Stimulated activated CD4-positive, alpha-beta T cell treated with anti-CD3 and anti-CD28 coated beads, Interleukin-2, amount 100 ng/mL, for 48 hours (primary cell): ENCODE data around the gene ZNF600.
"Not testable (repeated sequence)": the region's sequence is repeated elsewhere in the genome, so short reads cannot be mapped to it uniquely, and the experiment has no call there.

ENCODE experiments used
- DNase-seq, 2 donors: peaks; one replicate each; pipeline ENCODE4 v3.0.0-alpha.2; 2020

Gene ZNF600

GRCh38 chr19:52786464-52787354, at the start of gene ZNF600:
ZNF600 (minus strand) TSS chr19:52786791; CDS start chr19:52778888, 7,903 bp downstream.
- peak; percentile 55 to 71 for DNase-seq

DNA sequence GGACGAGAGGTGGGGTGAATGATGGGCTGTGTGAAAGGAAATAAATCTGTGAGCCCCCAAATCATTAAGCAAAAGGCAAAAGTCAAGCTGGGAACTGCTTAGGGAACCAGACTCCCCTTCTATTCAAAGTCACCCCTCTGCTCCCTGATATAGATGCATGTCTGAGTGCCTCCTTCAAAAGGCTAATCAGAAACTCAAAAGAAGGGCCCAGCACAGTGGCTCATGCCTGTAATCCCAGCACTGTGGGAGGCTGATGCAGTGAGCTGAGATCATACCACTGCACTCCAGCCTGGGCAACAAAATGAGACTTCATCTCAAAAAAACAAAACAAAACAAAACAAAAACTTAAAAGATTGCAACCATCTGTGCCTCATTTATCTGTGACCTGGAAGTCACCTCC, 47.7 kb upstream of the ZNF600 start:
- not testable (repeated sequence) for DNase-seq

- DNase-seq = not testable (repeated sequence)
Observed at GRCh38 chr19:52833541-52833940, 47.0 kb upstream of the ZNF600 start.

DNA sequence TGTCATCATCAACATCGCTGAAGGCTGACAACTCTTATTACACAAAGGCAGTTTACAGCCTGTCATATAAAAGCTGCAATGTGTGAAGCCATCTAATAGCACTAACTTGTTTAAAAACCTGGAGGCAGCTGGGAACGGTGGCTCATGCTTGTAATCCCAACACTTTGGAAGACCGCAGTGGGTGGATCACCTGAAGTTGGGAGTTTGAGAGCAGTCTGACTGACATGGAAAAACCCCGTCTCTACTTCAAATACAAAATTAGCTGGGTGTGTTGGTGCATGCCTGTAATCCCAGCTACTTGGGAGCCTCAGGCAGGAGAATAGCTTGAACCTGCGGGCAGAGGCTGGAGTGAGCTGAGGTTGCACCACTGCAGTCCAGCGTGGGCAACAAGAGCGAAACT, 43.3 kb upstream of the ZNF600 start:
- not testable (repeated sequence) for DNase-seq

- no peak for DNase-seq
Observed at GRCh38 chr19:52825765-52826164, 39.2 kb upstream of the ZNF600 start.

GRCh38 chr19:52823676-52824075, 37.1 kb upstream of the ZNF600 start:
- no peak for DNase-seq

GRCh38 chr19:52821204-52821960, 34.8 kb upstream of the ZNF600 start, which contains the start of gene ZNF28:
ZNF28 (minus strand) TSS chr19:52821633; CDS start chr19:52817958, 3,675 bp downstream.
- DNase-seq = peak; percentile 30 to 46

DNA sequence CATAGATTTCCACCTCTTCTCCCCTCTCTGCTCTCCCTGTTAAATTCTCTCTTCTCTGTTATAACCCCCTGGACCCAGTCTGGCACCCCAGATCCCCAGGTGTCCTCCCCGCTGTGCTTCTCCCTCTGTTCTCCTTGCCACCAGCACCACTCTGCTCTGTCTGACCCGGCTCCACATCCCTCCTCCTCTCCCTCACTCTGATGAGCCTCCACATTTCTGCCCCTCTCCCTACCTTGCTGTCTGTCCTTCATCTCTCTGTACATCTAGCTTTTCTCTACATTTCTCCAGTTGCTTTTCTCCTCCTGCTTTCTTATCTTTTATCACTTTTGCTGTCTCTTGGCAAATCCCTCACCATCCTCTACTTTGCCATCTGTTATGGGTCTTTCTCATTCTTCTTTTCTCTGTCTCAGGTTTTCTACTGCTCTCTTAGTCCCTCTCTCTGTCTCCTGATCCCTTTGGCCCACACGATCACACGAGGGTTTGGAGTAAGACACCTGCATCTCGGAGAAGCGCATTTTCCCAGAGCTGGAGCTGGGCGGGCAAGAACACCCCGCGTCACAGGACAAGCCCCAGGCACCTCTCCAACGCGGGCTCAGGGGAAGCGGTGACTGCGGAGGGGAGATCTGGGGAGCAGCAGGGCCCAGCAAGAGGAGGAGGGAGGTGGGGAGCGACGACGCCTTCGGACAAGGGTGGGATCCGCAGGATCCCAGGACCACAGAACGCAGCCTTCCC, 34.0 kb upstream of the ZNF600 start:
- DNase-seq = peak in 1 of 2 donors; percentile 2

DNA sequence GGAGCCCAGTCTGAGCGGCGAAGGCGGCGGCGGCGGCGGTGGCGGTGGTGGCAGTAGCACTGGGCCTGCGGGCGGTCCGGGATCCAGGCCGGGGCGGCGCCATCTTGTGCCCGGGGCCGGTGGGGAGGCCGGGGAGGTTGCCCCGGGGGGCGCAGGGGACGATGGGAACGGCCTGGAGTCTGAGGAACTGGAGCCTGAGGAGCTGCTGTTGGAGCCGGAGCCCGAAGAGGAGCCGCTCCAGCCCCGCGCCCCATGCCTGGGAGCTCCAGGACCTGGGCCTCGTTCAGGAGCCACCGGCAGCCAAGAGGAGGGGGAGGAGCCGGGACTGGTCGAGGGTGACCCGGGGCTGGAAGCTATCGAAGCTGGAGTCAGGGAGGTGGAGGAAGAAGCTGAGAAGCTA, 23.2 kb upstream of the ZNF600 start:
- DNase-seq = no peak

DNA sequence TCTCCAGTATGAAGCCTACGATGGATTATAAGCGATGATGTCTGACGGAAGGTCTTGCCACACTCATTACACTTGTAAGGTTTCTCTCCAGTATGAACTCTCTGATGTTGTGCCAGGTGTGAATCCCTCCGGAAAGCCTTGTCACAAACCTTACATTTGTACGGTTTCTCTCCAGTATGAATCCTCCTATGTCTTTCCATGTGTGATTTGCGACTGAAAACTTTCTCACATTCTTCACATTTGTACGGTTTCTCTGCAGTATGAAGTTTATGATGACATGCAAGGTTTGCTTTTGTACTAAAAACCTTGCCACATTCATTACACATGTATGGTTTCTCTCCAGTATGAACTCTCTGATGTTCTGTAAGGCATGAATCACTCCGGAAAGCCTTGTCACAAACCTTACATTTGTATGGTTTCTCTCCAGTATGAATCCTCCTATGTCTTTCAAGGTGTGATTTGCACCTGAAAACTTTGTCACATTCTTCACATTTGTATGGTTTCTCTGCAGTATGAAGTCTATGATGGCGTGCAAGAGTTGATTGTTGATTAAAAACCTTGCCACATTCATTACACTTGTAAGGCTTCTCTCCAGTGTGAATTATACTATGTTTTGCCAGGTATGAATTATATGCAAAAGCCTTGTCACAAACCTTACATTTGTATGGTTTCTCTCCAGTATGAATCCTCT, 13.5 kb upstream of the ZNF600 start:
- not testable (repeated sequence) for DNase-seq

DNA sequence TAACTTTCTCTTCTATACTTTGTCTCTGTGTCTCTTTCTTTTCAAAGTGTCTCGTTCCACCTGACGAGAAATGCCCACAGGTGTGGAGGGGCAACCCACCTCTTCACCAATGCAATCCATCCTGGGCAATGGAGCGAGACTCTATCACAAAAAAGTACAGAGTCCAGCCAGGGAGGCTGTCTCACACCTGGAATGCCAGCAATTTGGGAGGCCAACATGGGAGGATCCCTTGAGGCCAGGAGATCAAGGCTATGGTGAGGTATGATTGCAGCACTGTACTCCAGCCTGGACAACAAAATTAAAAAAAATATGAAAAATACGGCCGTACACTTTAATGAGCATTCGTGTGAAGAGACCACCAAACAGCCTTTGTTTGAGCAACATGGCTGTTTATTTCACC, 2.8 kb upstream of the ZNF600 start:
- no peak for DNase-seq

GRCh38 chr19:52786078-52786463, 520 bp downstream of the ZNF600 start:
- peak in 1 of 2 donors; percentile 3 for DNase-seq

GRCh38 chr19:52785506-52785905, 1.1 kb downstream of the ZNF600 start:
- no peak for DNase-seq

- DNase-seq = not testable (repeated sequence)
Observed at GRCh38 chr19:52782864-52783263, 3.7 kb downstream of the ZNF600 start.

DNA sequence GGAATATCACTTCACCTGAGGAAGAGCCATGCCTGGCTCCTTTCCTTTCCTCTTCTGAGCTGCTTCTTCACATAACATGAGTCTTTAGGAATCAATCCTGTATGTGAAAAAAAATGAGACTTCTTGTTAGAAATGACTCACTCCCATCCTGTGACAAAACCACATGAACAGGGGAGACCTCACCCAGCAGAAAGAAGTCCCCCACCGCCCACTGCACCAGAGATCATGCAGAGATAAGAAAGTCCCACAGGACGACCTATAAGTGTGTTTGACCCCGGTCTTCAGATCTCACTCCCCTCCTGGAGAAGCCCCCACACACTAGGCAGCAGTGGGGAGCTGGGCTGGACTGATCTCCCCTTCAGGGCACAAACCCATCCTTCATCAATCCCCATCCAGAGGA, 7.8 kb downstream of the ZNF600 start:
- DNase-seq = peak in 1 of 2 donors; percentile 6

DNA sequence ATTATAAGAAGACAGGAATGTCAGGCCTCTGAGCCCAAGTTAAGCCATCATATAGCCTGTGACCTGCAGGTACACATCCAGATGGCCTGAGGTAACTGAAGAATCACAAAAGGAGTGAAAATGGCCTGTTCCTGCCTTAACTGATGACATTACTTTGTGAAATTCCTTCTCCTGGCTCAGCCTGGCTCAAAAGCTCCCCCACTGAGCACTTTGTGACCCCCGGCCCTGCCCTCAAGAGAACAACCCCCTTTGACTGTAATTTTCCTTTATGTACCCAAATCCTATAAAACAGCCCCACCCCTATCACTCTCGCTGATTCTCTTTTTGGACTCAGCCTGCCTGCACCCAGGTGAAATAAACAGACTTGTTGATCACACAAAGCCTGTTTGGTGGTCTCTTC, 30.1 kb downstream of the ZNF600 start:
- DNase-seq = not testable (repeated sequence)

GRCh38 chr19:52749780-52750179, 36.8 kb downstream of the ZNF600 start:
- DNase-seq = no peak

DNA sequence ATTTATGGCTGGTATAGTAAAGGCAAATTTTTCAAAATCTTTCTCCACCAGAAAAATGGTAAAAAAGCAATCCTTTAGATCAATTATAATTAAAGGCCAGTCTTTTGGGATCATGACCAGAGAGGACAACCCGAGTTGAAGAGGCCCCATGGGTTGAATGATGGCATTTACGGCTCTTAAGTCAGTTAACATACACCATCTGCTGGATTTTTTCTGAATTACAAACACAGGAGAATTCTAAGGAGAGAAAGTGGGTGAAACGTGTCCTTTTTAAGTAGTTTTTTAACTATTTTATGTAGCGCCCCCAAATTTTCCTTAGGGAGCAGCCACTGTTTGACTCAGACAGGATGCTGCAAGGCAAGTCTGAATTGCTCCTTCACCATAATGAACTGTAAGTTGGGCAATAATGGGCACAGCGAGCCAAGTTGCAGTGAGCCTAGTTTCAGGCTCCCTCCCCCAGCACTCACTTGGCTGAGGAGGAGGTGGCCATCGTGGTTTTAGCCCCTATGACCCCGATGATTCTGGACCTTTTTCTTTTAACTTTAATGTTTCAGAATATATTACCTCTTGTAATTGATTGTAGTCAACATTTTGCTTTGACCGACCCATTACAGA, 38.1 kb downstream of the ZNF600 start:
- no peak for DNase-seq

DNA sequence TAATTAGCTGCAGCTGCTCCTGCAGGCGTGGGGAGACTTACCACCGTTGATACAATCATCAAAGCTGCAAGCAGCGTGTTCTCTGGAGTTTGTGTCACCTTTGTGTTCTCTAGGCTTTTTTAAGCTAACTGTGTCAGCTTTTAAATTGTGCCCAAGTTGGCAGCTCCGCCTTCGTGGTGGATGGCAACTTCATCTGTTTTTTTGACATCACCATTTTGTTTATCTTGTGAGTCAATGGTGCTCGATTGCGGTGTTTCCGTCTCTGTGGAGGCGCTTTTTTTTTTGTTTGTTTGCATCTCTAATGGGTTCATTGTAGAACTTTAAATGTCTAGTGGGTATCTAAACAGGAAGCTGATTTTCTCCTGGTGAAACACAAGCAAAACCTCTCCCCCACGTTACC, 40.7 kb downstream of the ZNF600 start:
- DNase-seq = not testable (repeated sequence)

DNA sequence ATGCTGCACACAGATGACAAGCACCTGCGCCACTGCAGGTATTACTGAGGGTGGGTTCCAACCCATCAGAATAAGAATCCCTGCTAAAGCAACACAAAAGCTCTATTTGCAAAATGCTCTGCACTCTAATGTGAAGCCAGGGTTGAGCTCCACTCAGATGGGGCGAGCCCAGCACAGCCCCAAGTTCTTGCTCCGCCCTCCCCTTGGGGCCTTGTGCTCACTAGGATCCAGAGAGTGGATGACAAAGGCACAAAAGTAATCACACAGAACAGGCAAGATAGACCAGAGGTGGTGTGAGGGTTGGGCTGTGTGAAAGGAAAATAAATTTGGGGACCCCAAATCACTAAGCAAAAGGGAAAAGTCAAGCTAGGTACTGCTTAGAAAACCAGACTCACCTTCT, 43.5 kb downstream of the ZNF600 start:
- no peak for DNase-seq

DNA sequence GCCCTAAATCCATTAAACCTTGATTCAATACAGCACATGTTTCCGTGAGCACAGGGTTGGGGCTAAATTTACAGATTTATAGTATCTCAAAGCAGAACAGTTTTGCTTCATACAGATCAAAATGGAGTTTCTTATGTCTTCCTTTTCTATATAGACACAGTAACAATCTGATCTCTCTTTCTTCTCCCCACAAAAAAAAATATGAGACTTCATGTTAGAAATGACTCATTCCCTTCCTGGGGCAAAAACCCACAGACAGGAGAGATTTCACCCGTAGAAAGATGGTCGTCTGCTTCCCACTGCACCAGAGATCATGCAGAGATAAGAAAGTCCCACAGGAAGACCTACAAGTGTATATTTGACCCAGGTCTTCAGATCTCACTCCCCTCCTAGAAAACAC, 44.1 kb downstream of the ZNF600 start:
- DNase-seq = no peak

GRCh38 chr19:52741951-52742485, 44.6 kb downstream of the ZNF600 start:
- no peak for DNase-seq
